Left lung (tissue), 10 donors: ENCODE measurements around the gene GPR27. TPM values are rescaled to one million over a fixed set of nuclear protein-coding genes. Genes with fewer than 3 reads are reported as not detected.

ENCODE experiments used
- ATAC-seq: fragments of 200-7000 bp; cut with Tn5 transposase; one replicate; pipeline ENCODE4 v1.9.1; 2020; ENCODE audit warnings: moderate library complexity
- DNase-seq, 4 donors: peaks; one replicate each; pipeline ENCODE4 v3.0.0-alpha.2; 2013 to 2020
- H3K27ac ChIP-seq, 2 donors: fragments of 200-600 bp; sonication (generic) in 1 of 2; one replicate each; pipeline versions ENCODE4 v1.5.0 to v1.8.0; 2020 to 2021
- H3K27me3 ChIP-seq, 2 donors: fragments of 200-600 bp; sonication (generic) in 1 of 2; one replicate each; pipeline versions ENCODE4 v1.5.0 to v1.8.0; 2020 to 2021
- H3K36me3 ChIP-seq, 2 donors: fragments of 200-600 bp; sonication (generic) in 1 of 2; one replicate each; pipeline versions ENCODE4 v1.5.0 to v1.8.0; 2020 to 2021
- H3K4me1 ChIP-seq, 2 donors: fragments of 200-600 bp; one replicate each; pipeline ENCODE4 v1.8.0; 2021
- H3K4me3 ChIP-seq, 2 donors: fragments of 200-600 bp; sonication (generic) in 1 of 2; one replicate each; pipeline versions ENCODE4 v1.5.0 to v1.8.0; 2020 to 2021; ENCODE audit warnings: mild to moderate bottlenecking in 1 of 2
- H3K9me3 ChIP-seq, 2 donors: fragments of 200-600 bp; sonication (generic) in 1 of 2; one replicate each; pipeline versions ENCODE4 v1.5.0 to v1.8.0; 2020 to 2021
- CTCF ChIP-seq, 2 donors: fragments of 200-600 bp; sonication (generic) in 1 of 2; IDR thresholded peaks; one replicate each; pipeline versions ENCODE4 v1.5.0 to v1.8.0; 2021; ENCODE audit warnings: antibody characterized with exemption in 2 of 2
- intact Hi-C, 2 donors: fragments of 100-400 bp; cut with DNase I; formaldehyde crosslinking; loops; one replicate each; pipeline versions ENCODE4 v1.11.2 to v1.14.2; 2022
- polyA plus RNA-seq, 6 donors: library from polyadenylated mRNA; unstranded; fragments of 120-200 nt; gene quantifications; one replicate each; pipeline ENCODE4 v1.2.1, GENCODE V29; 2013; ENCODE audit not compliant: insufficient read length in 6 of 6
- total RNA-seq, 2 donors: library from RNA; stranded (reverse); fragmentation: NEBNext Ultra II Directional; extraction: Animal tissue kit (Norgen Biotek cat#: 25700); gene quantifications; one replicate each; pipeline ENCODE4 v1.2.1, GENCODE V29; 2021
- donor health status: DM: no; HTN: yes; CAD: no.
- donor health status: DM: no; HTN: no; CAD: no.

Gene GPR27
- total and polyA plus RNA-seq, 8 donors = 2.1 to 3.9 (median 2.9) TPM

- no peak for DNase-seq
- Histone ChIP-seq H3K27me3 (no peaks in the 10 kb centered on the region), H3K4me3 (no peak overlapping the region), H3K4me1 (peaks cover 0 to 30% of the 10 kb centered on the region in 2 donors), H3K27ac (no peak overlapping the region), H3K9me3 (no peaks in the 10 kb centered on the region), H3K36me3 (no peaks in the 10 kb centered on the region)
- TF ChIP-seq CTCF (IDR thresholded peaks at IDR 0.05) = no peak
- intact Hi-C loops = loop anchor here in 1 of 2 donors (10.0 kb wide), 1 partner anchor 136 kb away; no protein-coding TSS in a partner anchor
- no peak for ATAC-seq
Measured at GRCh38 chr3:71728632-71729342, 24.9 kb upstream of the GPR27 start.

- no peak overlapping the region for H3K4me3 ChIP-seq
- no peaks in the 10 kb centered on the region for H3K36me3 ChIP-seq
- ATAC-seq (no peak), DNase-seq (no peak)
- H3K4me1 ChIP-seq = peaks cover 0 to 13% of the 10 kb centered on the region in 2 donors
- H3K27me3 ChIP-seq = no peaks in the 10 kb centered on the region
- no peak for TF ChIP-seq CTCF (IDR thresholded peaks at IDR 0.05)
- no peak overlapping the region for H3K27ac ChIP-seq
- no peaks in the 10 kb centered on the region for H3K9me3 ChIP-seq
- intact Hi-C loops = loop anchor here in 1 of 2 donors (10.0 kb wide), 1 partner anchor 1092 kb away; no protein-coding TSS in a partner anchor
Measured at GRCh38 chr3:71732637-71733036, 21.0 kb upstream of the GPR27 start.

GRCh38 chr3:71733319-71733718, 20.3 kb upstream of the GPR27 start:
- H3K36me3 ChIP-seq = no peaks in the 10 kb centered on the region
- H3K4me1 ChIP-seq = peaks cover 0 to 13% of the 10 kb centered on the region in 2 donors
- intact Hi-C loops = loop anchor here in 1 of 2 donors (10.0 kb wide), 1 partner anchor 1091 kb away; no protein-coding TSS in a partner anchor
- H3K27ac ChIP-seq = no peak overlapping the region
- no peaks in the 10 kb centered on the region for H3K9me3 ChIP-seq
- ATAC-seq (no peak), DNase-seq (no peak)
- no peak overlapping the region for H3K4me3 ChIP-seq
- H3K27me3 ChIP-seq = no peaks in the 10 kb centered on the region
- no peak for TF ChIP-seq CTCF (IDR thresholded peaks at IDR 0.05)

GRCh38 chr3:71734881-71735280, 18.8 kb upstream of the GPR27 start:
- Histone ChIP-seq H3K9me3 (no peaks in the 10 kb centered on the region), H3K4me3 (no peak overlapping the region), H3K27me3 (no peaks in the 10 kb centered on the region), H3K27ac (no peak overlapping the region), H3K4me1 (peaks cover 0 to 8% of the 10 kb centered on the region in 2 donors), H3K36me3 (no peaks in the 10 kb centered on the region)
- TF ChIP-seq CTCF (IDR thresholded peaks at IDR 0.05) = no peak
- DNase-seq = no peak
- ATAC-seq = no peak
- intact Hi-C loops = loop anchor here in 1 of 2 donors (10.0 kb wide), 1 partner anchor 1090 kb away; no protein-coding TSS in a partner anchor

DNA sequence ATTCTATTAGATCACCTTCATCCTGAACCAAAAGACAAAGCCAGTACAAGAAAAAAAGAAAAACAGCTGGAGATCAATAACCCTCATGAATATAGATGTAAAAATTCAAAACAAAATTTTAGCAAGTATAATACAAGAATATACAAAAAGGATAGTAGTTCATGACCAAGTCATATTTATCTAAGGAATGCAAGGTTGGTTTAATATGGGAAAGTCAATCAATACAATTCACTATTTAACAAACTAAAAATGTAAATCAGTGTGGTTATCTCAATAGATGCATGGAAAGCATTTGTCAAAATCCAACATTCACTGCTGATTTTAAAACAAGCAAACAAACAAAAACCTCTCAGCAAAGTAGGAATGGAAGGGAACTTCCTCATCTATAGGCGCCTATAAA, 11.0 kb upstream of the GPR27 start:
- TF ChIP-seq CTCF (IDR thresholded peaks at IDR 0.05) = no peak

More for the DNA sequence above, 11.0 kb upstream of the GPR27 start:
- H3K4me3 ChIP-seq = no peak overlapping the region
- peaks cover 0 to 32% of the 10 kb centered on the region in 2 donors for H3K9me3 ChIP-seq
- ATAC-seq (no peak), DNase-seq (no peak)
- H3K4me1 ChIP-seq = no peaks in the 10 kb centered on the region
- intact Hi-C loops = no loop called here
- no peak overlapping the region for H3K27ac ChIP-seq
- H3K36me3 ChIP-seq = no peaks in the 10 kb centered on the region
- no peaks in the 10 kb centered on the region for H3K27me3 ChIP-seq
